Hepatocyte (in vitro differentiated cells): ENCODE data around the gene DDR2. TPM values are rescaled to one million over a fixed set of nuclear protein-coding genes. Genes with fewer than 3 reads are reported as not detected.

Experiments used
- DNase-seq: peaks from one replicate; pipeline ENCODE4 v3.0.0-alpha.2; 2016; ENCODE audit warnings: low spot score
- H2AFZ ChIP-seq: fragments of 200-600 bp; sonication (generic); 2 replicates; pipeline ENCODE4 v1.6.0; 2016; ENCODE audit warnings: antibody characterized with exemption, mild to moderate bottlenecking
- H3K27ac ChIP-seq: fragments of 200-600 bp; sonication (generic); 2 replicates; pipeline ENCODE4 v1.5.1; 2016; ENCODE audit warnings: mild to moderate bottlenecking
- H3K27me3 ChIP-seq: fragments of 200-600 bp; sonication (generic); 2 replicates; pipeline ENCODE4 v1.6.1; 2016
- H3K36me3 ChIP-seq: fragments of 200-600 bp; sonication (generic); replicated peaks from 2 replicates; pipeline ENCODE4 v1.5.1; 2016; ENCODE audit warnings: low read depth; ENCODE audit not compliant: insufficient read depth
- H3K4me1 ChIP-seq: fragments of 200-600 bp; sonication (generic); 2 replicates; pipeline ENCODE4 v1.5.1; 2016; ENCODE audit warnings: mild to moderate bottlenecking, moderate library complexity; ENCODE audit not compliant: insufficient read depth
- H3K4me2 ChIP-seq: fragments of 200-600 bp; sonication (generic); 2 replicates; pipeline ENCODE4 v1.6.0; 2016
- H3K4me3 ChIP-seq: fragments of 200-600 bp; sonication (generic); 2 replicates; pipeline ENCODE4 v1.5.1; 2016; ENCODE audit warnings: mild to moderate bottlenecking
- H3K79me2 ChIP-seq: fragments of 200-600 bp; sonication (generic); 2 replicates; pipeline ENCODE4 v1.6.0; 2017; ENCODE audit warnings: mild to moderate bottlenecking
- H3K9me2 ChIP-seq: fragments of 200-600 bp; sonication (generic); replicated peaks from 2 replicates; pipeline ENCODE4 v1.6.0; 2017; ENCODE audit warnings: mild to moderate bottlenecking; ENCODE audit not compliant: insufficient read depth
- H3K9me3 ChIP-seq: fragments of 200-600 bp; sonication (generic); 2 replicates; pipeline ENCODE4 v1.5.1; 2016; ENCODE audit warnings: low read depth, mild to moderate bottlenecking
- H4K20me1 ChIP-seq: fragments of 200-600 bp; sonication (generic); 2 replicates; pipeline ENCODE4 v1.6.0; 2016; ENCODE audit warnings: mild to moderate bottlenecking; ENCODE audit not compliant: insufficient read depth, poor library complexity, severe bottlenecking
- EZH2 ChIP-seq: fragments of 200-600 bp; sonication (generic); IDR thresholded peaks from 2 replicates; pipeline ENCODE4 v1.6.1; 2016; ENCODE audit warnings: antibody characterized with exemption, mild to moderate bottlenecking, borderline replicate concordance
- EZH2phosphoT487 ChIP-seq: fragments of 200-600 bp; sonication (generic); IDR thresholded peaks from one replicate; pipeline ENCODE4 v1.6.1; 2018; ENCODE audit warnings: antibody characterized with exemption, mild to moderate bottlenecking, low read depth, moderate library complexity; ENCODE audit not compliant: unreplicated experiment, severe bottlenecking
- whole genome bisulfite sequencing: methylation state at CpG from one replicate; pipeline ENCODE4 v1.1.6; 2016; ENCODE audit warnings: low lambda C conversion rate; ENCODE audit errors: missing lambda C conversion rate; 5-methylcytosine and 5-hydroxymethylcytosine counted together
- polyA plus RNA-seq: library from polyadenylated mRNA; unstranded; fragments of >200 nt; fragmentation: Nextera tagmentation; extraction: Ambion mirVana; gene quantifications from 2 replicates; pipeline ENCODE4 v1.2.1, GENCODE V29; 2016
- total RNA-seq: library from RNA; depleted of rRNA; stranded (reverse); fragments of >200 nt; gene quantifications from 2 replicates; pipeline ENCODE4 v1.2.3, GENCODE V29; 2014
- TF ChIP-seq, protein P1 (sequence below): fragments of 200-600 bp; sonication (generic); IDR thresholded peaks from 2 replicates; pipeline ENCODE4 v1.5.1; 2016; ENCODE audit warnings: antibody characterized with exemption, mild to moderate bottlenecking; ENCODE audit not compliant: poor library complexity

Gene DDR2
- total and polyA plus RNA-seq, 2 experiments from 2014 or later = 15.7 to 40.2 TPM

- TF ChIP-seq, protein P1, sequence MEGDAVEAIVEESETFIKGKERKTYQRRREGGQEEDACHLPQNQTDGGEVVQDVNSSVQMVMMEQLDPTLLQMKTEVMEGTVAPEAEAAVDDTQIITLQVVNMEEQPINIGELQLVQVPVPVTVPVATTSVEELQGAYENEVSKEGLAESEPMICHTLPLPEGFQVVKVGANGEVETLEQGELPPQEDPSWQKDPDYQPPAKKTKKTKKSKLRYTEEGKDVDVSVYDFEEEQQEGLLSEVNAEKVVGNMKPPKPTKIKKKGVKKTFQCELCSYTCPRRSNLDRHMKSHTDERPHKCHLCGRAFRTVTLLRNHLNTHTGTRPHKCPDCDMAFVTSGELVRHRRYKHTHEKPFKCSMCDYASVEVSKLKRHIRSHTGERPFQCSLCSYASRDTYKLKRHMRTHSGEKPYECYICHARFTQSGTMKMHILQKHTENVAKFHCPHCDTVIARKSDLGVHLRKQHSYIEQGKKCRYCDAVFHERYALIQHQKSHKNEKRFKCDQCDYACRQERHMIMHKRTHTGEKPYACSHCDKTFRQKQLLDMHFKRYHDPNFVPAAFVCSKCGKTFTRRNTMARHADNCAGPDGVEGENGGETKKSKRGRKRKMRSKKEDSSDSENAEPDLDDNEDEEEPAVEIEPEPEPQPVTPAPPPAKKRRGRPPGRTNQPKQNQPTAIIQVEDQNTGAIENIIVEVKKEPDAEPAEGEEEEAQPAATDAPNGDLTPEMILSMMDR = no peak
- no peak for TF ChIP-seq EZH2
- no peak for TF ChIP-seq EZH2phosphoT487
- Histone ChIP-seq H4K20me1 (no peaks in the 10 kb centered on the region), H3K79me2 (peaks cover 29% of the 10 kb centered on the region)
These were observed 69.0 kb downstream of the DDR2 start for GRCh38 chr1:162701286-162701685.

GRCh38 chr1:162702628-162703027 lies 70.4 kb downstream of the DDR2 start:
- Histone ChIP-seq H3K4me1 (peaks cover 7% of the 10 kb centered on the region), H4K20me1 (no peaks in the 10 kb centered on the region), H3K27ac (no peak overlapping the region), H3K4me3 (no peak overlapping the region), H3K9me2 (no peaks in the 10 kb centered on the region), H2AFZ (no peak overlapping the region), H3K36me3 (no peaks in the 10 kb centered on the region), H3K79me2 (peaks cover 32% of the 10 kb centered on the region), H3K27me3 (no peaks in the 10 kb centered on the region), H3K9me3 (no peaks in the 10 kb centered on the region), H3K4me2 (no peak overlapping the region)
- DNase-seq = no peak
- WGBS = 91% methylated on average over 2 of the region's 2 CpGs
- no peak for TF ChIP-seq EZH2

More at GRCh38 chr1:162701286-162701685, 69.0 kb downstream of the DDR2 start:
- Histone ChIP-seq H2AFZ (no peak overlapping the region), H3K4me1 (peaks cover 20% of the 10 kb centered on the region), H3K27me3 (no peaks in the 10 kb centered on the region), H3K9me3 (no peaks in the 10 kb centered on the region), H3K4me3 (no peak overlapping the region), H3K4me2 (no peak overlapping the region), H3K36me3 (no peaks in the 10 kb centered on the region), H3K9me2 (no peaks in the 10 kb centered on the region), H3K27ac (no peak overlapping the region)
- no peak for DNase-seq
- 77% methylated on average over 1 of the region's 1 CpG for WGBS

DNA sequence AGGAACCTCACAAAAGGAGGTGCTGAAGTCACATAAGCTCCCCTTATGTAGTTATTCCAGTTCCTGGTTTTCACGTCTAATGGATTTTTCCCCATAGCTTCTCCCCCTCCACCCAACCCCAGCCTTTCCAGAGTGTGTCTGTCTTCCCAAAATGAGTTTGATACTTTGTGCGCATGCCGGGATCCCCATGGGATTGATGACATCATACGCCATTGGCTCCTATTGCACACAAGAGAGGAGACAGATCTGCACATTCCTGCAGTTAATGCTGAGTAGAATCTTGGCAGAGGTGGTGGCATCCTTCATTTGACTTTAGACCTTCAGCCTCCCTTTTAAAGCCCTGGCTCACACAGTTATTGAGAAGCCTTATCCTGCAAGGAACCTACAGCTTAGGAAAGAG lies 71.4 kb downstream of the DDR2 start:
- H2AFZ ChIP-seq = no peak overlapping the region
- H4K20me1 ChIP-seq = no peaks in the 10 kb centered on the region
- no peaks in the 10 kb centered on the region for H3K4me1 ChIP-seq
- TF ChIP-seq EZH2 (no peak), EZH2phosphoT487 (no peak)
- TF ChIP-seq, protein P1 = no peak
- H3K27ac ChIP-seq = no peak overlapping the region
- H3K79me2 ChIP-seq = peaks cover 31% of the 10 kb centered on the region
- H3K4me2 ChIP-seq = no peak overlapping the region
- no peaks in the 10 kb centered on the region for H3K36me3 ChIP-seq
- no peak overlapping the region for H3K4me3 ChIP-seq
- 95% methylated on average over 4 of the region's 4 CpGs for WGBS
- H3K27me3 ChIP-seq = no peaks in the 10 kb centered on the region
- H3K9me3 ChIP-seq = no peaks in the 10 kb centered on the region
- DNase-seq = no peak
- no peaks in the 10 kb centered on the region for H3K9me2 ChIP-seq

DNA sequence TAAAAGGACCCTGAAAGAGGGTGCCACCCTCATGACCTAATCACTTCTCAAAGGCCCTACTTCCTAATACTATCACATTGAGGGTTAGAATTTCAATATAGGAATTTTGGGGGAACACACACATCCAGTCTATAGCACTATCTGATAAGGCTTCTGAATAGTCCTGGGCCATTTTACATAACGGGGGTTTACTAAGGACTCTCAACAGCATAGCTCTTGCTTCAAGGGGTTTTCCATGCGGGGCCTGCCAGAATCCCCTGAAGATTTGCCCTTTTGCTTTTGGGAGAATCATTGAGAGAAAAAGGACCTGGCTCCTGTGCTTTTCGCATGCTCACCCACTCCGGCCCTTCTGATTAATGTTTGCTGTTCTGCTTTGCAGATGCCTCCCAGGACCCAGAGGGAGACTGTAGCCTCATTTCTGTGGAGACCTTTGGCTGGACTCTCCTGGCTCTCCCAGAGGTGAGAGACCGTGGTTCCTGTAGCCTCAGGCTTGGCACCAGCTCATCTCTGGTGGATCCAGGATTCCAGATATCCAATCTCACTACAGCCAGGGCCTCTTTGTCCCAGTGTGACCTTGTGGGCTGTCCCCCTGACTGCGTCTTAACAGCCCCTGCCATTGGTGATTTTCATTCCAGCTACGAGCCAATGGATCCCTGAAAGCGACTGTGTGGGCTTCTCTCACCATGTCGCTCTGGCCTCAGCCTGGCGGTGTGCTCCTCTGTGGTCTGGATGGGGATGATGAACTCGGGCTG lies 72.6 kb downstream of the DDR2 start:
- no peaks in the 10 kb centered on the region for H4K20me1 ChIP-seq
- DNase-seq = no peak
- H3K4me3 ChIP-seq = no peak overlapping the region
- H3K27me3 ChIP-seq = no peaks in the 10 kb centered on the region
- 97% methylated on average over 11 of the region's 11 CpGs for WGBS
- H3K4me2 ChIP-seq = no peak overlapping the region
- H3K79me2 ChIP-seq = peaks cover 22% of the 10 kb centered on the region
- no peaks in the 10 kb centered on the region for H3K36me3 ChIP-seq
- no peaks in the 10 kb centered on the region for H3K9me2 ChIP-seq
- H3K4me1 ChIP-seq = peaks cover 7% of the 10 kb centered on the region
- TF ChIP-seq EZH2phosphoT487 (no peak), EZH2 (no peak)
- TF ChIP-seq, protein P1 = no peak
- H3K27ac ChIP-seq = no peak overlapping the region
- H2AFZ ChIP-seq = no peak overlapping the region
- H3K9me3 ChIP-seq = no peaks in the 10 kb centered on the region
